HG02938 (cell line): ENCODE measurements around the gene ZNF260.
A peak's percentile ranks its signal among the peaks of the same experiment; 100 is the strongest.
"Not testable (repeated sequence)": the region's sequence is repeated elsewhere in the genome, so short reads cannot be mapped to it uniquely, and the experiment has no call there.

Experiments used
- ATAC-seq: cut with Tn5 transposase; IDR thresholded peaks from one replicate; pipeline ENCODE4 v1.9.1; 2021; ENCODE audit warnings: mild to moderate bottlenecking, moderate library complexity; ENCODE audit not compliant: unreplicated experiment

Gene ZNF260

DNA sequence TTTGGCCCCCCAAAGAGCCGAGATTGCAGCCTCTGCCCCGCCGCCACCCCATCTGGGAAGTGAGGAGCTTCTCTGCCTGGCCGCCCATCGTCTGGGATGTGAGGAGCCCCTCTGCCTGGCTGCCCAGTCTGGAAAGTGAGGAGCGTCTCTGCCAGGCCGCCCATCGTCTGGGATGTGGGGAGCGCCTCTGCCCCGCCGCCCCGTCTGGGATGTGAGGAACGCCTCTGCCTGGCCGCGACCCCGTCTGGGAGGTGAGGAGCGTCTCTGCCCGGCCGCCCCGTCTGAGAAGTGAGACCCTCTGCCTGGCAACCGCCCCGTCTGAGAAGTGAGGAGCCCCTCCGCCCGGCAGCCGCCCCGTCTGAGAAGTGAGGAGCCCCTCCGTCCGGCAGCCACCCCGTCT lies 37.2 kb downstream of the ZNF260 start:
- not testable (repeated sequence) for ATAC-seq

DNA sequence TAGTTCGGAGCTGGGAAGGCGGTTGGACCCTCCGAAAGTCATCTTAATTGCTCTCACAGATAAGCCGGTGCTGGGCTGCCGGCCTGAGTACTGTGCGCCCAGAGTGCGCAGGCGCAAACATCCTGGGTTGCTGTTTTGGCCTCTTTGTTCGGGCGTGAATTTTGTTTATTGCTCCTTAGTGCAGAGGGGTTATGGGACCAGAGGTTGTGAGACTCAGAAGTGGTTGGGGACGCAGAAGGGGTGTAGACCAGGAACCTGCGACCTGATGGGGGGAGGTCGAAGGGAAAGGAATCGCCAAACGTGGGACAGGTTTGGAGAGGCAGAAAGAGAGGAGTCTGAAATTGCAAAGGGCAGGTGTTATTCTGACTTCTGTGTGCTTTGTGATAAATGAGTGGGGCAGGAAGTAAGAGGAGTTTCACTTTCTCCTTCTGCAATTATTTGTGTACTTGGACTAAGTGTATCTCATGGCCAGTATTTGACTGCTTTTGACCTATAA lies 38.1 kb downstream of the ZNF260 start:
- peak; percentile 24 for ATAC-seq

DNA sequence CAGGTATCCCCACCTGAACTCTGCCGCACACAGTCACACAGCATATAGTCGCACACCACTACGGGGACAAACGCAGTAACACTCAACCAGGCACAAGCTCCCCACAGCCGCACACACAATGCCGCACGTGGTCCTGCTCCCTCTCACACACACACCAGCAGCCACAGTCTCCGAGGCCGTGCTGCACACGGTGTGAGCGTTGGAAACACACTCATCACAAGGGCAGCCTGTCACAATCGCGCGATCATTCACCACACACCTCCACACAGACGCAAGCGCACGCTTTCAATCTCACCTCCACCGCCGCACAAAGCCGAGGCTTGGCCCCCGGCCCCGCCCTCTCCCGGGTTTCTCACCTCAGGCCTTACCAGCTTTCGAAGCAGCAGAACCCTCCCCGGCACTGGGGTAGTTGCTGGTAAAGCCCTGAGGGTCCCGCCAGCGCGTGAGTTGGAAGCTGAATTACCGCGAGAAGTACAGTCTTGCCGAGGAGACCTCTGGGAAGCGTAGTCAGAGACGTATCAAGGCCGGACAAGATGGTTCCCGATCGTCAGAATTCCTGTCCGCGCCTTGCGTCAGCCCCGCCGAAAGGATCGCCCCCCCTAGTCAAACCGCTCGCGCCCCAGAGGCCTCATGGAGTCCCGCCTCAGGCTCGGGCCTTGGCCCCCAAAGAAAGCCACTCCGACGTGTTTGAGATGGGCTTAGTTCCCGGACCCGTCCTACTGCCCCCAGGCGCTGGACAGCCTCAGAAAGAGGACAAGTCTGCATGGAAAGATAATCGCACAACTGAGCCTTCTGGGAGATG lies 38.8 kb downstream of the ZNF260 start, which contains the start of gene ZNF566:
ZNF566 (minus strand) TSS at position 444 of the 802 bp plus-strand sequence. CDS start 13,004 bp downstream, outside the sequence.
- peak; percentile 77 for ATAC-seq

DNA sequence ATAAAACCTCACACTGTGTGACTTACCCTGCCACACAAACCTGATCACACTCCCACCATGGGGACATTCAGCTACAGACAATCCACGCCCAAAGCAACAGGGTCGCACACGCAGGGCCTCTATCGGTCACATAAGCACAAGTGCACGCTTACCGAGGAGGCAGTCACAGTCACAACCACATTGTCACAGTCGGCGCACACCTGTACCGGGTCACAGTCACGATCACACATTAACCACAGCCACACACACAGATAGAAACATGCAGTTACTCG lies 39.3 kb downstream of the ZNF260 start:
- peak; percentile 18 for ATAC-seq

DNA sequence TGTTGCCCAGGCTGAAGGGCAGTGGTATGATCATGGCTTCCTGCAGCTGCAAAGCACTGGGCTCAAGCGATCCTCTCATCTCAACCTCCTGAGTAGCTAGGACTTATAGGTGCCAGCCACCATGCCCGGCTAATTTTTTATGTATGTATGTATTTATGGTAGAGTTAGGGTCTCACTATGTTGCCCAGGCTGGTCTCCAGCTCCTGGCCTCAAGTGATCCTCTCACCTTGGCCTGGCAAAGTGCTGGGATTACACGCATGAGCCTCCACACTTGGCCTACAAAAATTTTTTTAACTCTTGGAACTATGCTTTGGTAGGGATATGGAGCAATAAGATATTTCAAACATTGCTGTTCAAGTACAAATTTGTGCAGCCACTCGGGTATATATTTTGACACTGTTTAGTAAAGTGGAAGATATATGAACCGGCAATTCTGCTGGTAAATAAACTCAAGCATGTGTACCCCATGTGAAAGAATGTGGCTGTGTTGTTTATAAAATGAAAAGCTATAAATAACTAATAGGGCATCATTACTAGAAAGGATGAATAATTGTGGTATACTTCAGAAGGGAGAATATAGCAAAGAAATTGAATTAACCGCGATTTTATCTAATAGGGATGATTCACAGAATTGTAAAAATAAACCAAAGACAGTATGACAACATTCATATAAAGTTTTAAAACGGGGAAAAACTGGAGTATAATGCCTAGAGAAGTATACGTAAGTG lies 39.8 kb downstream of the ZNF260 start:
- no peak for ATAC-seq

DNA sequence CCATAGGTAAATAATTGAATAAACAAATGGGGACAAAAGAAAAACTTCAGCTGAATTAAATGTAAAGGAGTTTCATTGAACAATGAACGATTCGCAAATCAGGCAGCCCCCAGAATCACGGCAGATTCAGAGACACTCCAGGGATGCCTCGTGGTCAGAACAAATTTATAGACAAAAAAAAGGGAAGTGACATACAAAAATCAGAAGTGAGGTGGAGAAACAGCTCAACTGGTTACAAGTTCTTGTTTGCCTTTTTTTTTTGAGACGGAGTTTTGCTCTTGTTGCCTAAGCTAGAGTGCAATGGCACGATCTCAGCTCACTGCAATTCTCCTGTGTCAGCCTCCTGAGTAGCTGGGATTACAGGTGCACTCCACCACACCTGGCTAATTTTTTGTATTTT lies 44.4 kb downstream of the ZNF260 start:
- no peak for ATAC-seq

DNA sequence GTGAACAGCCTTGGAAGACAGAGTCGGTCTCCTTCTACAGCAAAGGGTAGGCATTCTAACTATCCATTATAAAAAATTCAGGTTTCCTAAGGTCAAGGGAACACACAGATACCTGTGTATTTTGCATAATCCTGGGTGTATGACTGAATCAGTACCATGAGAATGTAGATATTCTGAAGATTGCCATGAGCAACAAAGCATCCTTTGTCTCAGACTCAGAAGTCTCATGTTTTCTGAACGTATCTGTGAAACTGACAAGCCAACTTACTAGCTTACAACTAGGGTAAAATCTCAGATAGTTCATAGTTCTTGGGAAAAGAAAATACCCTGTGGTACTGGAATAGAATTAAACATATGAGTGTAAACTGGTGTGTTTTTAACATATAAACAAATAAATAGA lies 45.2 kb downstream of the ZNF260 start:
- ATAC-seq, result no peak
